ENCODE measurements around the gene XKR8. TPM values are rescaled to one million over a fixed set of nuclear protein-coding genes. Genes with fewer than 3 reads are reported as not detected.

The XKR8 gene
- total and polyA plus RNA-seq, 8 donors: 7.9 to 10.3 (median 8.5) TPM

DNA sequence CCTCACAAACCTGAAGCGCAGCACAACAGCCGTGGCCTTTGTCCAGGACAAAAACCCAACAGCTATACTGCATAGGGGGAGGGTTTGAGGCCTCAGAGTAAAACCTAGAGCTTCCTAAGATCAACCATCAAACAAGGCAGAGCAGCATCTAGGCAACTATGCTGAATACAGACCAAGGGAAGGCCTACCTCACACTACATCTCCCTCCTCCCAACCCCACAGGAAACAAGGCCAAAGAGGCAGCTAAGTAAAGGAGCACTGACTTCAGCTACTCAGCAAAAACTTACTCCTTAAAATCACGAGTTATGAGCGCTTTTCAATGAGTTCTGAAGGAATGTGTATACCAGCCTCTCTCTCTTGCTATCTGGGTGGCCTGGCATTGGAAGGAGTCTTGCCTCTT lies 12.4 kb downstream of the XKR8 start:
- Histone ChIP-seq H3K9me3 (no peaks in the 10 kb centered on the region), H3K27me3 (no peaks in the 10 kb centered on the region), H3K4me3 (no peak overlapping the region), H3K36me3 (peaks cover 0 to 71% of the 10 kb centered on the region in 2 donors), H3K4me1 (no peaks in the 10 kb centered on the region), H3K27ac (no peak overlapping the region)
- intact Hi-C loops (cut with DNase I): no loop called here
- no peak for TF ChIP-seq CTCF (IDR thresholded peaks at IDR 0.05)
- DNase-seq (no peak), ATAC-seq (no peak)

DNA sequence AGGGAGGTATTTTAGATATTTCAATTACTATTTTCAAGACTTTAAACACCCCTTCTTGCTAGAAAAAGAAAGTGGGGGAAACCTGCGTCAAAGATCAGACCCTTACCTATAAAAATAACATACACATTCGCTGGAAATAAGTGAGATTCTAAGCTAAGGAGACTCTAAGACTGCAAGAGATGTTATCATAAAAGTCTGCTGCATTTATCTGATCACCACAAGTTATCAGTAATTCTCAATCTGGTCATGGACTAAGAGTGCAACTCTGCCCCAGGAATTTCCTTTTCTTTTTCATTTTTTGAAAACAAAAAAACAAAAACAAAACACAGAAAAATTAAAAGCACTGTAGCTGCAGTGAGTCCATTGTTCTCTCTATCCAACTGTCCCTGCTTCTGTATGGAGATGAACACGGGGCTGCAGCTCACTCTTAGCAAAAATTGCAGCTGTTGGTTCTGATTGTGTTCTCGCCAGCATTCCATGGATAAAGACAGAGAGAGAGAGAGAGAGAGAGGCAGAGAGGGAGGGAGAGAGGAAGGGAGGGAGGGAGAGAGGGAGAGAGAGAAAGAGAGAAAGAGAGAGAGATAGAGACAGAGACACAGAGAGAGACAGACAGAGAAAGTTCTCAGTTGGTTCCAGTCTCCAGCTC lies 14.1 kb downstream of the XKR8 start:
- Histone ChIP-seq H3K27me3 (no peaks in the 10 kb centered on the region), H3K4me1 (peaks cover 0 to 2% of the 10 kb centered on the region in 2 donors), H3K27ac (no peak overlapping the region), H3K36me3 (peaks cover 0 to 69% of the 10 kb centered on the region in 2 donors), H3K4me3 (no peak overlapping the region), H3K9me3 (no peaks in the 10 kb centered on the region)
- TF ChIP-seq CTCF (IDR thresholded peaks at IDR 0.05): no peak
- DNase-seq: no peak
- intact Hi-C loops (cut with DNase I): no loop called here
- no peak for ATAC-seq

- Histone ChIP-seq H3K4me1 (peaks cover 0 to 7% of the 10 kb centered on the region in 2 donors), H3K4me3 (no peak overlapping the region), H3K9me3 (no peaks in the 10 kb centered on the region), H3K36me3 (peaks cover 0 to 68% of the 10 kb centered on the region in 2 donors), H3K27ac (no peak overlapping the region), H3K27me3 (no peaks in the 10 kb centered on the region)
- ATAC-seq (peak; percentile 87), DNase-seq (no peak)
- intact Hi-C loops (cut with DNase I): no loop called here
- no peak for TF ChIP-seq CTCF (IDR thresholded peaks at IDR 0.05)
Observed at GRCh38 chr1:27974417-27974781, 14.6 kb downstream of the XKR8 start.

DNA sequence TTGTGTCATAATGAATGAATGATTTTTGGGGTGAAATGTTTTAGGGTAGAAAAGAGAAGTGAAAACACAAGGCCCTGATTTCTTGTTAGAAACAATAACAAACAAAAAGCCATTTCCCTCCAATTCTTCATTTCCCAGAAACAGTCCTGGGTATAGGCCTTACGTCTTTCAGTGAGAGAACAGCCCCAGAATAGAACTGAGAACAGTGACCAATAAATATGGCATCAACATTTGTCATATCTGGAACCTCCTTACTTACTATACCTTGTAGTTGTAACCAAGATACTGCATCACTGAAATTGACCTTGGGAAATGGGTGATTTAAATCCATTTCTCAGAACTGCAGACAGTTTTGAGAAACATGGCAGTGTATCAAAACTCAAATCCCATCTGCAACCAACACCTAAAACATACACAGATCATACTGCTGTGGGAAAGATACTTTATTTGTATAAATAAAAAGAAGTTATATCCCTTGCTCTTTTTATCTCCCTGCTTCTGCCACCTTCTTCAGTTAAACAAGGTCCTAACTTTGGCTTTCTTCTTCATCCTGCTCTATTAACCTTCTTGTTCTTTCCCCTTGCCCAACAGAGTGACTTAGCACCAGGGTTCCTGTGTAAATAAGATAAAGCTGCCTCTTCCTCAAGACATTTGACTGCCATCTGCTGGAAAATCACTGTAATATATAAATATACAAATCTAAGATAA lies 19.5 kb downstream of the XKR8 start:
- no peak overlapping the region for H3K4me3 ChIP-seq
- no peaks in the 10 kb centered on the region for H3K27me3 ChIP-seq
- peak in 1 of 2 donors; percentile 43 for TF ChIP-seq CTCF (IDR thresholded peaks at IDR 0.05)
- ATAC-seq: peak; percentile 89
- H3K27ac ChIP-seq: peak overlapping the region in 1 of 2 donors; percentile 1
- DNase-seq: peak in 2 of 4 donors; percentile 31 to 72
- no peaks in the 10 kb centered on the region for H3K9me3 ChIP-seq
- peaks cover 0 to 13% of the 10 kb centered on the region in 2 donors for H3K4me1 ChIP-seq
- H3K36me3 ChIP-seq: peaks cover 0 to 43% of the 10 kb centered on the region in 2 donors
- intact Hi-C loops (cut with DNase I): no loop called here

DNA sequence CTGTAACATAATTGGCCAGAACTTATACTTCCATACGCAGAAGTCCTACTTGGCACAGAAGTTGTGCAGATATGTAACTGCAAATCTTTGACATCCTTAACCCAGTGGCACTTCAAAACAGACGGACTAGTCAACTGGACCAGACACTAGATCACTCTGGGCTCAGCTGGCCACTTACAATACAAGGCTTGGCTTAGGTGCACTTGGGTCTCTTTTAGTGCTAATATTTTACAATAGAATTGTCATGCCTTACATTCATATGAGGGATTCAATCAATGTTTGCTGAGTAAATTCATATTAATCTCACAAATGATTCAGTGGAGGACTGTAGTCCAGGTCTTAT lies 20.1 kb downstream of the XKR8 start:
- ATAC-seq (no peak), DNase-seq (no peak)
- peaks cover 0 to 13% of the 10 kb centered on the region in 2 donors for H3K4me1 ChIP-seq
- no peak overlapping the region for H3K4me3 ChIP-seq
- H3K27me3 ChIP-seq: no peaks in the 10 kb centered on the region
- H3K27ac ChIP-seq: peak overlapping the region in 1 of 2 donors; percentile 1
- TF ChIP-seq CTCF (IDR thresholded peaks at IDR 0.05): no peak
- H3K36me3 ChIP-seq: peaks cover 0 to 38% of the 10 kb centered on the region in 2 donors
- intact Hi-C loops (cut with DNase I): loop anchor here in 1 of 2 donors (2.0 kb wide), 1 partner anchor 121 kb away; no protein-coding TSS in a partner anchor
- H3K9me3 ChIP-seq: no peaks in the 10 kb centered on the region
